ENCODE measurements around the gene SIN3A. TPM values are rescaled to one million over a fixed set of nuclear protein-coding genes. Genes with fewer than 3 reads are reported as not detected.

The SIN3A gene
- total and polyA plus RNA-seq, 9 of the 15 experiments (the other 6 are each of a cell fraction or from before 2014, with no cell fraction given), result 11.1 to 70.3 (median 25.3) TPM

GRCh38 chr15:75368689-75369239 is 82.7 kb downstream of the SIN3A start (continued):
- TF ChIP-seq CREB3L1 (IDR thresholded peaks at IDR 0.05; ENCODE audit: borderline replicate concordance, low read depth) (peak; percentile 13; the same call in 1 of the 2 replicates), CGGBP1 (CRISPR knock-in tag; IDR thresholded peaks at IDR 0.05) (no peak), MEIS2 (IDR thresholded peaks at IDR 0.05; ENCODE audit: partially characterized antibody) (no peak), SNIP1 (IDR thresholded peaks at IDR 0.05; ENCODE audit: low read depth) (0 out of 2 replicates have a peak, but pooled peaks have one; percentile 1), SRF (CRISPR knock-in tag; IDR thresholded peaks at IDR 0.05) (peak in 1 of 2 experiments; percentile 19; a peak in 1 of 4 replicates)

GRCh38 chr15:75367913-75368688 is 83.4 kb downstream of the SIN3A start, which contains the start of gene MAN2C1:
MAN2C1 (minus strand) TSS chr15:75368607; CDS start chr15:75368583, 24 bp downstream.
- FAIRE-seq, result peak; percentile 99
- TF ChIP-seq AFF1 (IDR thresholded peaks at IDR 0.05; ENCODE audit: low read depth in 1 of 2, partially characterized antibody in 2 of 2) (peak in 1 of 2 experiments; percentile 65), CTCF (IDR thresholded peaks at IDR 0.05 in 2 of 3, conservative IDR thresholded peaks at IDR 0.05 in 1 of 3; ENCODE audit: insufficient read depth in 2 of 3, low read depth in 1 of 3, low read length in 3 of 3) (peak; percentile 91 to 98 (median 96)), MAX (CRISPR knock-in tag; IDR thresholded peaks at IDR 0.05) (0 out of 2 replicates have a peak, but pooled peaks have one; percentile 64)

More at GRCh38 chr15:75367913-75368688, 83.4 kb downstream of the SIN3A start, which contains the start of gene MAN2C1:
- no peaks in the 10 kb centered on the region for H3K27me3 ChIP-seq (ENCODE audit: control insufficient read depth in 2 of 2, insufficient read depth in 2 of 2, low read length in 2 of 2)
- WGBS (ENCODE audit: insufficient coverage, low coverage, missing lambda C conversion rate), result 0% methylated on average over 55 of the region's 67 CpGs
- H3K9ac ChIP-seq (ENCODE audit: insufficient read depth in 1 of 2, low read depth in 2 of 2, low read length in 2 of 2), result peak within 1 kb of the TSS; percentile 94 to 98
- peak; percentile 96 to 99 (median 96) for DNase-seq (ENCODE audit: extremely low read depth in 1 of 4, low spot score in 3 of 4)
- intact Hi-C loops (cut with micrococcal nuclease) (loop anchor here (1.0 to 2.0 kb wide), 3 partner anchors 85 to 315 kb away; partner anchors contain the start of gene IMP3), in situ Hi-C loops (cut with MboI) (loop anchor here (5.0 kb wide), 1 partner anchor 309 kb away; no protein-coding TSS in a partner anchor)
- peaks cover 12 to 14% of the 10 kb centered on the region in 2 experiments; a peak in 4 of 5 replicates for H3K4me1 ChIP-seq (replicated peaks in 1 of 2; ENCODE audit: control insufficient read depth in 2 of 2, insufficient read depth in 2 of 2, low read length in 2 of 2)
- H3K79me2 ChIP-seq (ENCODE audit: control insufficient read depth, insufficient read depth, low read length), result peaks cover 26% of the 10 kb centered on the region
- ATAC-seq, result peak; percentile 97
- peaks cover 10% of the 10 kb centered on the region for H4K20me1 ChIP-seq (replicated peaks; ENCODE audit: control insufficient read depth, insufficient read depth, low read length)
- ChIA-PET POLR2A (interaction anchor here (0.6 to 2.5 kb wide), 33 partner anchors 9 to 827 kb away, joined by 3 to 36 read pairs (median 4); partner anchors contain the start of genes ARID3B, IMP3, PTPN9 and SNUPN), CTCF (ENCODE audit: low intra/inter-chr PET ratio) (interaction anchor here (1.6 kb wide), 1 partner anchor 272 kb away, joined by 9 read pairs; the partner anchor contains the start of gene IMP3)
- peak within 1 kb of the TSS; percentile 96 for H3K4me3 ChIP-seq
- peak within 1 kb of the TSS; percentile 94 for H3K4me2 ChIP-seq (ENCODE audit: insufficient read depth, low read length)
- no peaks in the 10 kb centered on the region for H3K9me1 ChIP-seq (ENCODE audit: control insufficient read depth, insufficient read depth, low read length)
- peak within 1 kb of the TSS; percentile 90 for H2AFZ ChIP-seq (ENCODE audit: low read depth, low read length)
- peaks cover 76% of the 10 kb centered on the region for H3K36me3 ChIP-seq (ENCODE audit: control insufficient read depth, insufficient read depth, low read length)
- BruUV-seq (replicated peaks), result no TSS peak
- H3K9me3 ChIP-seq (replicated peaks; ENCODE audit: control insufficient read depth, insufficient read depth, low read depth, low read length), result no peaks in the 10 kb centered on the region
- H3K27ac ChIP-seq (ENCODE audit: extremely low read depth, low read depth, low read length), result peak within 1 kb of the TSS; percentile 96

All from K562 (cell line).